ENCODE measurements around the gene MPHOSPH9. TPM values are rescaled to one million over a fixed set of nuclear protein-coding genes. Genes with fewer than 3 reads are reported as not detected.

The MPHOSPH9 gene
- total and polyA plus RNA-seq, 8 donors = 4.9 to 288 (median 45.3) TPM

DNA sequence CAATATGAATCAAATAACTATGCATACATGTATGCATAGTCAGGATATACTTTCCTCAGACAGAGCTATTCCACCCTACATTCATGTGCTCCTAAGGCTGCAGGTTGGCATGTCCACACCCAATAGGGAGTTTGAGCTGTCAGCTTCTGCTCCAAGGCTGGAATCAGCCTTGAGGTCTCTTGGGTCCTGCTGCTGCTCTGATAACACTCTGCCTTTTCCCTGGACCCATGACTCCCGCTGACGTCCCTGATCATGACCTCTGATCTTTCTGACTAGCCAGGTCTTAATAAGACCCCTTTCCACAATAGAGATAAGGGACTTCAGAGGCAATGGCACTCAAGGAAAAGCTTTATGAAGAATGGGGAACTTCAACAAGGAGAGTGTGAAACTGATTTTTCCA lies 87.7 kb downstream of the MPHOSPH9 start:
- H3K9me3 ChIP-seq = no peaks in the 10 kb centered on the region
- intact Hi-C loops (cut with DNase I; ENCODE audit: low total_unique reads) = loop anchor here (10.0 kb wide), 1 partner anchor 100 kb away; no protein-coding TSS in a partner anchor
- H3K4me3 ChIP-seq = no peak overlapping the region
- 72 to 91% (median 79%) methylated on average over 2 of the region's 2 CpGs for WGBS, 5 donors
- H3K4me1 ChIP-seq = peaks cover 38 to 80% (median 61%) of the 10 kb centered on the region in 4 donors
- peak overlapping the region in 3 of 5 donors; percentile 87 to 92 (median 90) for H3K27ac ChIP-seq
- H3K27me3 ChIP-seq = peaks cover 0 to 6% (median 0%) of the 10 kb centered on the region in 3 donors
- H3K36me3 ChIP-seq = no peaks in the 10 kb centered on the region
- no peak for DNase-seq
- TF ChIP-seq, protein P1, sequence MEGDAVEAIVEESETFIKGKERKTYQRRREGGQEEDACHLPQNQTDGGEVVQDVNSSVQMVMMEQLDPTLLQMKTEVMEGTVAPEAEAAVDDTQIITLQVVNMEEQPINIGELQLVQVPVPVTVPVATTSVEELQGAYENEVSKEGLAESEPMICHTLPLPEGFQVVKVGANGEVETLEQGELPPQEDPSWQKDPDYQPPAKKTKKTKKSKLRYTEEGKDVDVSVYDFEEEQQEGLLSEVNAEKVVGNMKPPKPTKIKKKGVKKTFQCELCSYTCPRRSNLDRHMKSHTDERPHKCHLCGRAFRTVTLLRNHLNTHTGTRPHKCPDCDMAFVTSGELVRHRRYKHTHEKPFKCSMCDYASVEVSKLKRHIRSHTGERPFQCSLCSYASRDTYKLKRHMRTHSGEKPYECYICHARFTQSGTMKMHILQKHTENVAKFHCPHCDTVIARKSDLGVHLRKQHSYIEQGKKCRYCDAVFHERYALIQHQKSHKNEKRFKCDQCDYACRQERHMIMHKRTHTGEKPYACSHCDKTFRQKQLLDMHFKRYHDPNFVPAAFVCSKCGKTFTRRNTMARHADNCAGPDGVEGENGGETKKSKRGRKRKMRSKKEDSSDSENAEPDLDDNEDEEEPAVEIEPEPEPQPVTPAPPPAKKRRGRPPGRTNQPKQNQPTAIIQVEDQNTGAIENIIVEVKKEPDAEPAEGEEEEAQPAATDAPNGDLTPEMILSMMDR (IDR thresholded peaks at IDR 0.05) = no peak
- TF ChIP-seq POLR2AphosphoS5 (IDR thresholded peaks at IDR 0.05) (no peak), EP300 (IDR thresholded peaks at IDR 0.05) (no peak), POLR2A (IDR thresholded peaks at IDR 0.05) (no peak)

DNA sequence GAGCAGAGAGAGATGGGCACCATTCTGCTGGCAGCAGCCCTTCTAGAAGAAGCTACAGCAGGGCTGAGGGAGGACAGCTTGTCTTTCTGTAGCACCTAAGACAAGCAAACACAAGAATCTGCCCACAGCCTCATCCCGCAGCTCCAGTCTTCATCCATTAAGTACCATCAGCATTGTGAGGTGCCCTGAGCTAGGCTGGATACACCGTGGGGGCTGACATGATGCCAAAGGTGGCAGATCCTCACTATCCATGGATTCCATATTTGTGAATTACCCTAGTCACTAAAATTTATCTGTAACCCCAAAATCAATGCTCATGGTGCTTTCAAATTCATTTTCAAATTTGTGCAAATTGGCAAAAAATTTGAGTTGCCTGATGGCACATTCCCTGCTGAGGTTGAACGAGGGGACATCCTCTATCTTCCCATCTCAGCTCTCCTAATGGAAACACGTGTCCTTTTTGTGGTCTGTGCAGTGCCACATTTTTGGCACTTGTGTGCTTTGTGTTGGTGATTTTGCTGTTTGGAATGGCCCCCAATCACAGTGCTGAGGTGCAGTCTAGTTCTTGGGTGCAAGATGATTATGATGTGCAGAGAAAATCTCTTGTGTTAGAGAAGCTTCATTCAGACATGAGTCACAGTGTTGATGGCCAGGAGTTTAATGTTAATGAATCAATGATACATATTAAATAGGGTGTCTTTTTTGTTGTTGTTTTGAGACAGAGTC lies 89.0 kb downstream of the MPHOSPH9 start:
- Histone ChIP-seq H3K36me3 (no peaks in the 10 kb centered on the region), H3K4me1 (peaks cover 40 to 80% (median 55%) of the 10 kb centered on the region in 4 donors), H3K4me3 (no peak overlapping the region), H3K9me3 (no peaks in the 10 kb centered on the region), H3K27ac (peak overlapping the region; percentile 63 to 92 (median 87)), H3K27me3 (no peaks in the 10 kb centered on the region)
- TF ChIP-seq POLR2A (IDR thresholded peaks at IDR 0.05) (no peak), POLR2AphosphoS5 (IDR thresholded peaks at IDR 0.05) (no peak), EP300 (IDR thresholded peaks at IDR 0.05) (no peak)
- TF ChIP-seq, protein P1 (IDR thresholded peaks at IDR 0.05) = no peak
- 70 to 88% (median 84%) methylated on average over 4 of the region's 4 CpGs for WGBS, 5 donors
- intact Hi-C loops (cut with DNase I; ENCODE audit: low total_unique reads) = loop anchor here (10.0 kb wide), 1 partner anchor 99 kb away; no protein-coding TSS in a partner anchor
- DNase-seq = no peak

DNA sequence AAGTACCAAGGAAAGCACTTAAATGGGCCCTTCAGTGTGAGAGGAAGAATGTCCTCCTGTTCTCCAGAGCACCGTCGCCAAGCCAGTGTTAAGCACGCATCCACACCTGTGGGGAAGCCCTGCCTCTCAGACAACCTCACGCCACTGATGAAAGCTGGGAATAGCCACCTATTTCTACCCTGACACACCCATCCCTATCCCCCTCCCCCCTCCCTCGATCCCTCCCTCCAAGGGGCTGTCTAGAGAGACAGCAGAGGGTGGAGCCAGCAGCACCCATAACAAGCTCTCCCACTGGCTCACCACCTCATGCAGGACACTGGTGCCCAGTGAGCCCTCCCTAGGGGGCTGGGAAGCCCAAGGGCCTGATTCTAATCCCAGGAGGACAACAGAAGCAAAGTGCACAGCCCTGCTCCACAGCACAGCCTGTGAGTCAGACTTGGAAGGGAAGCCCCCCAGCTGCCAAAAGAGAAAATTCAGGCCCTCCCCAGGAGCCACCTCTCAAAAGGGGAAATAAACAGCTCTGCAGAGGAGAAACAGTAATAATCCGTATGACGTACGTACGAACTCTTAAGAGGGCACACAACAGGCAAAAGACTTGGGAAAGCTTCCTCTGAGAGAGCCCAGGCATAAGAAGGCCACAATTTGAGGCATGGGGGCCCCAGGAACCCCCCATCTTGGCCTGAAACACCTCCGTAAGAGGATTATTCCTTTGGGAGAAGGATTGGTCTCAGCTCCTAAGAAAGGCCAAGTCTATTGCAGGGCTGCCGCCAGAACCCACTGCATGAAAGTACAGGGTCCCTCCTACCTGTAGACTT lies 89.8 kb downstream of the MPHOSPH9 start:
- 65 to 75% (median 68%) methylated on average over 10 to 11 of the region's 11 CpGs for WGBS, 5 donors
- Histone ChIP-seq H3K27me3 (no peaks in the 10 kb centered on the region), H3K36me3 (no peaks in the 10 kb centered on the region), H3K9me3 (no peaks in the 10 kb centered on the region), H3K4me1 (peaks cover 40 to 73% (median 51%) of the 10 kb centered on the region in 4 donors), H3K4me3 (no peak overlapping the region), H3K27ac (peak overlapping the region; percentile 63 to 92 (median 87))
- peak in 1 of 2 donors; percentile 47 for DNase-seq
- TF ChIP-seq, protein P1 (IDR thresholded peaks at IDR 0.05) = no peak
- TF ChIP-seq POLR2AphosphoS5 (IDR thresholded peaks at IDR 0.05) = peak in 2 of 3 donors; percentile 14 to 50
- intact Hi-C loops (cut with DNase I; ENCODE audit: low total_unique reads) = loop anchor here (10.0 kb wide), 1 partner anchor 98 kb away; no protein-coding TSS in a partner anchor

DNA sequence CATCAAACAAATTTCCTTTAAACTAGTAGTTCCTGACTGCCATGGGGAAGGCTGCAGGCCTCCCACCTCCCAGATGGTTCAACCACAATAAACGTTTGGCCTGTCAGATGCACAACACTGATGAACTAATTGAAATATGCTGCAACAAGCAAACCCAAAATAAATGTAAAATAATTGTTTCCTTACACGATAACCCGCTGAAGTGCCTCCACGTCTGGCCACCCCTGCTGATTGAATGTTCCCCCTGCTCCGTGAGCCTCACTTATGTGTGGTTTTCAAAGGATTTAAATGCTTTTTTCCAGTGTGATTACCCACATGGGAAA lies 90.5 kb downstream of the MPHOSPH9 start:
- no peak for DNase-seq
- TF ChIP-seq, protein P1 (IDR thresholded peaks at IDR 0.05) = no peak
- no peak for TF ChIP-seq POLR2AphosphoS5 (IDR thresholded peaks at IDR 0.05)
- no peak for TF ChIP-seq POLR2A (IDR thresholded peaks at IDR 0.05)
- no peak for TF ChIP-seq EP300 (IDR thresholded peaks at IDR 0.05)
- intact Hi-C loops (cut with DNase I; ENCODE audit: low total_unique reads) = loop anchor here (10.0 kb wide), 1 partner anchor 98 kb away; no protein-coding TSS in a partner anchor
- Histone ChIP-seq H3K27ac (peak overlapping the region; percentile 14 to 92 (median 87)), H3K36me3 (peaks cover 0 to 2% (median 0%) of the 10 kb centered on the region in 4 donors), H3K27me3 (no peaks in the 10 kb centered on the region), H3K4me1 (peaks cover 37 to 67% (median 48%) of the 10 kb centered on the region in 4 donors), H3K9me3 (no peaks in the 10 kb centered on the region), H3K4me3 (no peak overlapping the region)
- WGBS, 5 donors = 63 to 79% (median 74%) methylated on average over 5 of the region's 5 CpGs

All from stomach (tissue), 9 donors.